Stomach (tissue), 4 donors: Measurements from ENCODE around the gene KIF17.

Source experiments
- EP300 ChIP-seq: sonication (generic); formaldehyde crosslinking; IDR thresholded peaks from one replicate; pipeline ENCODE4 v1.6.1; 2017; ENCODE audit warnings: antibody characterized with exemption
- TF ChIP-seq, protein P1 (sequence below), 7 experiments: fragments of 450-650 bp in 4 of 7; fragments of 200-600 bp in 3 of 7; sonication (generic) in 3 of 7; IDR thresholded peaks; one replicate each; pipeline ENCODE4 v1.5.1; 2016 to 2019; ENCODE audit warnings: antibody characterized with exemption in 7 of 7, control low read depth in 2 of 7, mild to moderate bottlenecking in 1 of 7

DNA sequence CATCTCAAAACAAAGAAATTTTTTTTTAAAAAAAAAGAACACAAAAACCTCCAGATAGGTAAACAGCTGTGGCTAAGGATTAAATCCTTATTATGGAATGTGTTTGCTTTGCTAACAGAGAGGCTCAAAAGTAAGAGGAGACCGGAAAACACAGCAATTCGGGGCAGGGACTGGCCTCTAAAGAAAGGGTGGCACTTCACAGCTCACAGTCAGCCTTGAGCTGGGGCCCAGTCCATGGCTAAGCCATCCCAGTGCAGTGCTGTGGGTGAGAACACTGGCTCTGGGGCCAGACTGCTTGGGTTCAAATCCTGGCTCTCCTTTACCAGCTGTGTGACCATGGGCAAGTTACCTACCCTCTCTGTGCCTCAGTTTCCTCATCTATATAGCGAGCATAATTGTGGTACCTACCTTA lies 28.2 kb downstream of the KIF17 start:
- TF ChIP-seq, protein P1, sequence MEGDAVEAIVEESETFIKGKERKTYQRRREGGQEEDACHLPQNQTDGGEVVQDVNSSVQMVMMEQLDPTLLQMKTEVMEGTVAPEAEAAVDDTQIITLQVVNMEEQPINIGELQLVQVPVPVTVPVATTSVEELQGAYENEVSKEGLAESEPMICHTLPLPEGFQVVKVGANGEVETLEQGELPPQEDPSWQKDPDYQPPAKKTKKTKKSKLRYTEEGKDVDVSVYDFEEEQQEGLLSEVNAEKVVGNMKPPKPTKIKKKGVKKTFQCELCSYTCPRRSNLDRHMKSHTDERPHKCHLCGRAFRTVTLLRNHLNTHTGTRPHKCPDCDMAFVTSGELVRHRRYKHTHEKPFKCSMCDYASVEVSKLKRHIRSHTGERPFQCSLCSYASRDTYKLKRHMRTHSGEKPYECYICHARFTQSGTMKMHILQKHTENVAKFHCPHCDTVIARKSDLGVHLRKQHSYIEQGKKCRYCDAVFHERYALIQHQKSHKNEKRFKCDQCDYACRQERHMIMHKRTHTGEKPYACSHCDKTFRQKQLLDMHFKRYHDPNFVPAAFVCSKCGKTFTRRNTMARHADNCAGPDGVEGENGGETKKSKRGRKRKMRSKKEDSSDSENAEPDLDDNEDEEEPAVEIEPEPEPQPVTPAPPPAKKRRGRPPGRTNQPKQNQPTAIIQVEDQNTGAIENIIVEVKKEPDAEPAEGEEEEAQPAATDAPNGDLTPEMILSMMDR (IDR thresholded peaks at IDR 0.05) = no peak
- TF ChIP-seq EP300 = no peak
